ENCODE data around the gene RRBP1.
"Not testable (repeated sequence)": the region's sequence is repeated elsewhere in the genome, so short reads cannot be mapped to it uniquely, and the experiment has no call there.

Gene RRBP1

DNA sequence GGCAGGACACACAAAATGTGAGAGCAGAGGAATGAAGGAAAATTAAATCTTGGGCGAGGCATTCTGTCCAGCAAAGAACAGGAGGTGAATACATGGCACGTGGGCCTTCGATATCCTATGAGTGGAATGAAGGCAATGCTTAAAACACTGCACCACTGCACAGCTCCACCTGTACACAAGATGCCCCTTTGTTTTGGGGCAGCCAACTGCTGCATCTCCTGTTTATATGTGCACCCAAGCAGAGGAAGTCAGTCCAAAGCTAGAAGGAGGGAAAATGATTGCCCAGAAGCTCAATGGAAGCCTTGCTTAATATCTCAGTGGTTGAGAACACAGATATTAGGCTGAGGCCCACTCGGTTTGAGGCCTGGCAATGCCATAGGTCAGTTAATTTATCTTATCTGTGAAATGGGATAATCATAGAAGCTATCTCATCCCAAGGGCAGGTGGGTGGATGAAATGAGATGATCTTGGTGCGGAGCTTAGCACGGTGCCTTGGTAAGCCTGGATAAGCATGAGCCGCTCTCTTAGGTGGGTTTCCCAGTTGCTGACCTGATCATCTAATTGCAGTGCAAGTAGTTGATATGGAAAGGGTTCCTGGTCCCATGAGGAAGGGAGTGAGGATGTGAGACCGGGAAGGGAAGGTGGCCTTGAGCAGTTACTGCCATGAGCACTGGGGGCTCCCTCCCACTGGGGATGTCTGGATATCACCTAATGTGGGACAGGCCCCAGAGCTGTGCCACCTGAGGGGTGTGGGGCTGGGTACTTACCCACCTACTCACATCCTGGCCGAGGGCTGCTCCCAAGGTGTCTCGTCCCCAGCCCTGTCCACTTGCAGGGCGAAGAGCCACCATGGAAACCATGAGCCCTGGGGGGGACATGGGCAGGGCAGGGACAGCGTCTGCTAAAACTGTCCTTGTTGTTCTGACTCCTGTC lies 27.6 kb upstream of the RRBP1 start:
- no peak for DNase-seq

DNA sequence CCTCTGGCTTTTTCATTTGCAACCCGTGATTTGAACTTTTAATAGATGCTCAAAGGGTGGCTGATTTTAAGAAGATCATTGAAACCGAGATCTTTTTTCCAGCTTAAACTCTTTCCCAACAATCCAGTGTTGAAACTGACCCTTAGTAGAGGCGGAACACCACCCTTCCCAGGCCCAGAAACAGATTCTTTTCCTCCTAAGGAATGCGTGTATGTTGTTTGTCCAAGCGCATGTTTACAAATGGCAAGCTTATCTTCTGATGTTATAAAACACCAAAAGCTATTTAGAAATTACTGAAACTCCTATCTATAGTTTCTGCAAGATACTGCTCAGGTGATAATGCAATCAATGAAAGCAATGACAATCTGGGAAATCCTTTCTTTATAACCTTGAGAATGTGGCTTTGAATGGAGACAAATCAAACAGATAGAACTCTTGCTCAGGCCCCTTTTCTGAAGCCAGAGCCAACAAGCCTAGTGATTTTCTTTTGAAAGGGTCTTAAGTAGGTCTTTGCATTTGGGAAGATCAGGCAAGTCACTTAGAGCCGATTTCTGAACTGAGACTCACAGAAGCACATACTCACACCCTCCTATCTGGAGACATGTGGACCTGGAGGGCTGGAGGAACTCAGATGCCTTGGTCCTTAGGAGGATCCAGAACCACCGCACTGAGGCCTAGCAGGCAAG lies 26.8 kb upstream of the RRBP1 start:
- DNase-seq: no peak

DNA sequence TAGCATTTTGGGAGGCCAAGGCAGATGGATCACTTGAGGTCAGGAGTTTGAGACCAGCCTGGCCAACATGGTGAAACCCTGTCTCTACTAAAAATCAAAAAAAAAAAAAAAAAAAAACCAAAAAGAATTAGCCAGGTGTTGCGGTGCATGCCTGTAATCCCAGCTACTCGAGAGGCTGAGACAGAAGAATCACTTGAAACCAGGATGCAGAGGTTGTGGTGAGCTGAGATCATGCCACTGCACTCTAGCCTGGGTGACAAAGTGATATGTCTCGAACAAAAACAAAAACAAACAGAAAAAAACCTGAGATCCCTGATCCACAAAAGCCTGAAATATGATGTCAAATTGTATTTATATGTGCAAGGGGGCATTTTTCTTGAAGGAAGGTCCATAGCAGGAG lies 25.9 kb upstream of the RRBP1 start:
- not testable (repeated sequence) for DNase-seq

DNA sequence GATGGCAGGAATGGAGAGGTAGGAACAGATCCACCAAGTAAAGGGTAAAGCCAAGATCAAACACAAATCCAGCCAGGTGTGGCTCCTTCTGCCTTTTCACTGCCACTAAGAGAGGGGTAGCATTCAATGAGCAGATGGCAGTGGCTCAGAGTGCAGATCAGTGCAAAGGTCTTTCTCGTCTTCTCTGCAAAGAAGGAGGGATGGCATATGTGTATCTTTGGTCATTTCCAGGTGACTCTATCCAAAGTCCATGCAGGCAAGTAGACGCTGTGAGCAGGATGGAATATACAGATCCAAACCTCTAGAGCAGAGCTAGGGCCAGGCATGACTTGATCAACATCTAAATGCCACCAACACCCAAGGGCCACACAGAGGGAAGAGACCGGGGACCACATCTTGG lies 24.6 kb upstream of the RRBP1 start:
- no peak for DNase-seq

DNA sequence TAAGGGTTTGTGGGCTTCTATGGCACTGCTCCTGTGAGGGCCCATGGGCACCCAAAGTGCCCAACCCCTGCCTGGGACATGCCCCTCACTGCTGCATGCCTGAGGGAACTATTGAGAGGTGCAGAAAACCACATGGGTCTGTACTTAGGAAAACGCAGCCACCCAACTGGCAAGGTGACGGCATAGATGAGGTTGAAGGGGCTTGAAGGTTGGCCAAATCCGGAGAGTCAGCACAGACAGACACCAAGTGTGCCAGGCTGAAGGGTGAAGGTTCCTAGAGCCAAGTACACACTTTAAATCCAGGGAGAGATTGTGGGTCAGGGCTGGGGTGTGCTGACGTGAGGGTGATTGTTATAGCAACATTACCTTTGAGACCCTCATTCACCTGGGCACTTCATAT lies 23.9 kb upstream of the RRBP1 start:
- no peak for DNase-seq

DNA sequence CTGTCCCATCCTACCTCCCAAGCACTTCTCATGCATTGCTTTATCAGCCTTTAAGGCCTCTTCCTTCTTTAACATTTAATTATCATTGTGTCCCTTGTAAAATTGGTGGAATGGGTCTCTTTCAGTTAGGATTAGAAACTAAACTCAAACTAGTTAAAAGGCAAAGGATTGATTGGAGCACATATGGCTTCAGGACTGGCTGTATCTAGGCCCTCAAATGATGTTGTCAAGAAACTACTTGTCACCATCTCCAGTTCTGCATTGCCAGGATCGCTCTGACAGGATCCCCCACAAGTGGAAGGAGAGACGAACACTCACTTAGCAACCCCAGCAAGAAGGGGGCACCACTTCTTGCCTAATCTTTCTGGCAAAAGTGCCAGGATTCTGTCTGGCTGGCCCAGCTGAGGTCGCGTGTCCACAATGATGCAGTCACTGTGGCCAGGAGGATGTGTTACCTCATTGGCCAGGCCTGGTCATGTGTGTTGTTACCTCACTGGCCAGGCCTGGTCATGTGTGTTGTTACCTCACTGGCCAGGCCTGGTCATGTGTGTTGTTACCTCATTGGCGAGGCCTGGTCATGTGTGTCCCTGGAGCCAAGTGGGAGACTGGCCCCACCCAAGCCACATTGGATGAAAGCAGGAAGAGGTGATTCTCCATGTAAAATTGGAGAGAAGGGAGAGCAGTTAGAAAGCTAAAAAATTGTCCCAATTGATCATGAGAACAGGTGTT lies 22.7 kb upstream of the RRBP1 start:
- DNase-seq: no peak

DNA sequence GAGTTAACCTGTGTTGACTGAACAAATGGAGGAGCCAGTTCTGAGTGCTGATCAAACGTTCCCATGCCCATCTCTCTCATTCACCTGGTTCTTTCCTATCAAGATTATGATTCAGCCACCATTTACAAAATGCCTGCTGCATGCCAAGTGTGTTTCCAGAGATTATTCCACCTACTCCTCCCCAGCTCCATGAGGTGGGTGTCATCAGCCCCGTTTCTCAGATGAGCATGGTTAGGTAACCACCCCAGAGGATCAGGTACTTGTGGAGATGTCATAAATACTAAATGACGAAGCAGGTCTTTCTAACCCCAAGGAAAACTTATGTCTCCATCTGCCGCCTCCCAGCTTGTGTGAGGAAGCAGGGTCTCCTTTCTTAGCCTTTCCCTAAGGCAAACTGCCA lies 19.8 kb upstream of the RRBP1 start:
- DNase-seq: no peak

DNA sequence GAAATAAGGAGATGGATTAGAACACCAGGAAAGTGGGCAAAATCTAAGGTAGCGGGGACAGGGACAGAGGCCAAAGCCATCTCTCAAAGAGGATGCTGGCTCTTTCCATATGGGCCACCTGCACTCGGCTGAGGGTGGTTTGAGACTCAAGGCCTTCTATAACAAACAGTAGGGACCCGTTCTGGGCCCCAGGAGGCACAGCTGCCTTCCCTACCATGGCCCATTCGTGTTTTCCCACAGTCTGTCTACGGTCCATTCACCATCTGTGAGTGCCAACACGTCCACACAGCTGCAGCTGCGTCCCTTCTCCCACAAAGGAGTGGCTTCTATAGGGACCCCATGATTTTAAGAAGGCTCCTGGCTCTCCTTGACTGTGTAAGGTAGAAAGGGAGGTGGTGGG lies 18.6 kb upstream of the RRBP1 start:
- DNase-seq: no peak

DNA sequence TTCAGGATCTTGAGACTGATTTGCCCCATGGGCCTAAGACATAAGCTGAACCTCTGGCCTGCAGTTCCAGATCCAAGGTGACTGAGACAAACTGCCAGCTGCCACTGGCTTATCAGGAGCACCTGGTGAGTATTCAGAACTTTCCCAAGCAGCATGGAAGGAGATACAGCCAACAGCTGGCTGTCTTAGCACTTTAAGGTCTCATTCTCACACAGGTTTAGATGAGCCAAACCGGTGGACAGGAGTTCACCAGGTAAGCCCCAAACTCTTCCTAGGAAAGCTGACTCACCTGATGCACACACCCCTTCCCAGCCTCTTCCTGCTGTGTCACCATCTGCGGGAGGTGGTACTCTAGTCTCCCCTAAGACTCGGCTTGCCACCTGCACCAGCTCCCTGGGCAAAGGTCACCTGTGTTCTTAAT lies 17.9 kb upstream of the RRBP1 start, which contains the start of gene BANF2:
Gene BANF2 (plus strand): TSS at position 36 of the 421 bp plus-strand sequence. CDS start 25,060 bp downstream, outside the sequence.
- no peak for DNase-seq

DNA sequence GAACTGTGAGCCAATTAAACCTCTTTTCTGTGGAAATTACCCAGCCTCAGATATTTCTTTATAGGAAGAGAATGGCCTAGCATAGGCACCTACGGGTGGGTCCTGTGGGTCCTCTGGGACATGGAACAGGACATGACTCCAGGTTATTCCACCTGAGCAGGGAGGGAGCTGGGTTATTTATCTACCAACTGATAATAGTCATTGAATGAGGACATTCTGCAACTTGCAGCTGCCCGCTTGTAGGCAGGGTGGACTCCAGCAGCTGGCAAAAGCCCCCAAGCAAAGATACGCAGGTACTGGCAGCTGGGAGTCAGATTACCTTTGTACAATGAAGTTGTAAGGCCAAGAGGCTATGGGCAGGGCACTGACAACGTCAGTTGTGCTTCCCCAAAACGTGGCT lies 16.3 kb upstream of the RRBP1 start:
- DNase-seq: no peak

DNA sequence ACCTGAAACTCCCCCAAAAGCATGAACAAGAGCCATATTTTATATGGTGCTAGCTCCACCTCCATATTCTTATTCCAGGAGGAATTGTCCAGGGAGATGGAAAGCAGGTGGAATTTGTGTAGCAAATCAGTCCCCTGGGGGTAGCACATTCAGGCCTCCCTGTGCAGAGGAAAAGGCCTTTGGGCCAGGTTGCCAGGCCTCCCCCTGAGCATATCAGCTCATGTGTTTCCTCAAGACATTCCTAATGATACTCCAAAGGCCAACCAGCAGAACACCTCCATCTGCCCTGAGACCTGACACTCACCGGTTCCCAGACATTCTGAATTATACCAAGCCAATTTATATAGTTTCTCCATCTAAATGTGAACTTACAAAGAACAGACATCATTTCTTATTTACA lies 15.1 kb upstream of the RRBP1 start:
- no peak for DNase-seq

DNA sequence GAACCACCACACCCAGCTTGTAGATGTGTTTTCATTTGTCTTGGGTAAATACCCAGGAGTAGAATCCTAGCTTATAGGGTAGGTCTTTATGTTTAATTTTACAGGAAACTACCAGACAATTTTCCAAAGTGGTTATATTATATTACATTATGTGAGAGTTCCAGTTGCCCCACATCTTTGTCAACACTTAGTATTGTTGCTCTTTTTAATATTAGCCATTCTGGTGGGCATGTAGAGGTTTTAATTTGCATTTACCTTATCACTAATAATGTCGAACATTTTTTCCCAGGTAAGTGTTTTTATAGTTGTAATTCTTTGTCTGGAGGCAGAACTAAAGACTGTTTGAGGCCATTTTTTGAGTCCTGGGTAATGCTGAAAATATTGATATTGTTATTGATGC lies 14.2 kb upstream of the RRBP1 start:
- DNase-seq: no peak

DNA sequence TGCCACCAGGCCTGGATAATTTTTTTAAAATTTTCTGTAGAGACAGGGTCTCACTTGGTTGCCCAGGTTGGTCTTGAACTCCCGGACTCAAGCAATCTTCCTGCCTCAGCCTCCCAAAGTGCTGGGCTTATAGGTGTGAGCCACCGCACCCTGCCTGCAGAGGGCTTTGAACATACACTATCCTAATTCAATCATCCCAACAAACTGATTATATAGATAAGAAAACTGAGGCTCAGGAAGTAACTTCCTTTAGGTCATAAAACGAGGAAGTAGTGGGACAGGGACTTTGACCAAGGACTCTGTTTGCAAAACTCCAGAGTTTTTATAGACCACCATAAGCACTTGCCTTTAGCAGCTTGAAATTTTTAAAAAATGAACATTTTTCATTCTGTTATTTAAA lies 12.7 kb upstream of the RRBP1 start:
- no peak for DNase-seq

DNA sequence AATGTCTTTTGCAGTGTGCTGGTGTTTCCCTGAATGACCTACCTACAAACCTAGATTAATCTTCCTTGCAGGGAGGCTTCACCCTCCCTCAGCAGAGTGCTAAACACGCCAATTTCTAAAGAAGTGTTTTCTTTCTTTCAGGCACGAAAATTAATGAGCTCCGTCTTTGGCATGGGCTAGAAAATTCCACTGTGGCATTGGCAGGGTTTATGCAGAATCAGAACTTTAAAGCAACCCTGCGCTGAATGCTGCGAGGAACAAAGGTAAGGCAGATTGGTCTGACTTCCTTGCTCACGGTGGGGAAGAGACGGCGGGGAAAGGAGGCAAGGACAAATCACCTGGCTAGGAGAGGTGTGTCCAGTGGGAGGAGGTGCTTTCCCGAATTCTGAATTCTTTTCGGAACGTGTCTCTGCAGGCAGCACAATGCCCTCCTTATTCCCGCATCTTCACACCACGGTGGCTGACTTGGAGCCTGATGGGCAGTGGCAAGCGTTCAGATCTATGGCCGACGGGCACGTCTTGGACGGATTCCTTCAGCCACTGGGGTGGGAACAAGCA lies 11.5 kb upstream of the RRBP1 start:
- DNase-seq: no peak

DNA sequence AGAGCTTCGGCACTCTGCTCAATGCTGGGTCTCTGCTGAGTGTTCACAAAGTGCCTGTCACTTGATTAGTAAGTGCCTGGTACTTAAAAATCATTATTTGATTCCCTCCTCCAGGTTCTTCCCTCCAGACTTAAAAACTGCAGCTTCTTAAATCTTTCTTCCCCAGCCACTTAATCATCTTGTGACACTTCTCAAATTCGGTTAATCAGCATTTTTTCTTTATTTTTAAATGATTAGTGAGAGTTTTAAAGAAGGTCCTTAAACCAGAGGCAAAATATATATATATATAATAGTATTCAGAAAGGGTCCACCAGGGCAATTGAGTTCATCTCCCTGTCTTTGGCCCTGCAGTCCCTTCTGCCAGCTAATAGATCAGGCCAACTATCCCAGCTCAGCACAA lies 9.7 kb upstream of the RRBP1 start:
- no peak for DNase-seq

DNA sequence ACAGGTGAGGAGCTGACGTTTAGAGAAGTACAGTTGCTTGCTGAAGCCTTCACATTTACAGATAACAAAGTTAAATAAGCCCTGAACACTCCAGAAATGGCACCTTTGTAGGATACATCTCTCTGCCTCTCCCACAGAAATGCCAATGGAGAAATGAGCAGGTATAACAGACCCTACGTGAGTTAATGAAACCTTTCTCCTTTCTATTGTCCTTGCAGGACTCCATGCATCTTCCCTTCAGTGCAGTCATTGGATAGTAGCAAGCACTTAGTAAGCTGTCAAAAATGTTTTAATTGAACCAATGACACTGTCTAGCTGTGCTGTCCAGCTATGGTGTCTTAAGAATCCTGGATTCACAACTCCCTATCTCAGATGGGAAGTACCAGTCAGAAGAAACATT lies 8.1 kb upstream of the RRBP1 start:
- no peak for DNase-seq

DNA sequence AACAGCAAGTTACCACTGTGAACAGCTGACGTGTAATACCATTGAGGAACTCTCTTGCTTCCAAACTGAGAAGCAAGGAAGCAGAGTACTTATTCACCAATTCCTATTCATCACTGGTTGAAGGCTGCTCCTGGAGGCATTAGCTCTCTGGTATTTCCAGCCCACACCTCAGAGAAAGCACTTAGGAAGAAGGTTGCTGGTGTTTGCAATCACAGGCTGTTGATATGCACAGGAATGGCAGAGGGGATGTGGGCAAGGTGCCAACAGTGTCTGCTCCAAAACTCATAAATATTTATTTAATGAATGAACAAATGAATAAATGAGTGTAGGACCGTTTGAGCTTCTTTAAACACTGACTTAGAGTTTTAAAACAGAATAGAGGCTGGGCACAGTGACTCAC lies 6.9 kb upstream of the RRBP1 start:
- no peak for DNase-seq

DNA sequence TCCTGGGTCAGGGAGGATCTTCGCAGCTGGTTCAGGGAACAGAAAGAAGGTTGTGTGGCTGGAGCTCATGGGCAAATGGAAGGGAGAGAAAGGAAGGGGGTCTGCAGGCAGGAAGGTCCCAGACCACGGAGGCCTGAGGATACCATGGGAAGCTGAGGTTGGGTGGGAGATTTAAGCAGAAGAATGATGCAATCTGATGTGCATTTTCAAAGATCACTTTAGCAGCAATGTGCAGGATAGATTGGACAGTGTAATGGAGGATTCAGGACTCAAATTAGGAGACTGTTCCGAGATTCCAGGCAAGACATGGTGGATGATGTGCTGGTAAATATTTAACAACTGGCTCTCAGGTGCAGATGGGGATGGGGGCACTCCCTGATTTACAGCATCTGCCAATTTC lies 5.8 kb upstream of the RRBP1 start:
- no peak for DNase-seq

DNA sequence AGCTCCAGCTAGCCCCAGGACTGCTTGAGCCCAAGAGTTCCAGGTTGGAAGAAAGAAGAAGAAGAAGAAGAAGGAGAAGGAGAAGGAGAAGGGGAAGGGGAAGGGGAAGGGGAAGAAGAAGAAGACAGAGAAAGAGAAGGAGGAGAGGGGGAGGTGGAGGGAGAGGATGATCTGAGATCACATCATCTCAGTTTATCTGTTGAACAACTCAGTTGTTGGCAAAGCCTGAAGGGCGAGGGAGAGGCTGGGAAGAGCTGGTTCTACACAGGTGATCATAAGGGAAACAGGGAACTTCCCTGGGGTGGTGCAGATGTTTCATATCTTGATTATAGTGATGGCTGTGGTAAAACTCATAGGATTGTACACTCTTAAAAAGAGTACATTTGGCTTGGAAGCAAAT lies 3.1 kb upstream of the RRBP1 start:
- DNase-seq: no peak

DNA sequence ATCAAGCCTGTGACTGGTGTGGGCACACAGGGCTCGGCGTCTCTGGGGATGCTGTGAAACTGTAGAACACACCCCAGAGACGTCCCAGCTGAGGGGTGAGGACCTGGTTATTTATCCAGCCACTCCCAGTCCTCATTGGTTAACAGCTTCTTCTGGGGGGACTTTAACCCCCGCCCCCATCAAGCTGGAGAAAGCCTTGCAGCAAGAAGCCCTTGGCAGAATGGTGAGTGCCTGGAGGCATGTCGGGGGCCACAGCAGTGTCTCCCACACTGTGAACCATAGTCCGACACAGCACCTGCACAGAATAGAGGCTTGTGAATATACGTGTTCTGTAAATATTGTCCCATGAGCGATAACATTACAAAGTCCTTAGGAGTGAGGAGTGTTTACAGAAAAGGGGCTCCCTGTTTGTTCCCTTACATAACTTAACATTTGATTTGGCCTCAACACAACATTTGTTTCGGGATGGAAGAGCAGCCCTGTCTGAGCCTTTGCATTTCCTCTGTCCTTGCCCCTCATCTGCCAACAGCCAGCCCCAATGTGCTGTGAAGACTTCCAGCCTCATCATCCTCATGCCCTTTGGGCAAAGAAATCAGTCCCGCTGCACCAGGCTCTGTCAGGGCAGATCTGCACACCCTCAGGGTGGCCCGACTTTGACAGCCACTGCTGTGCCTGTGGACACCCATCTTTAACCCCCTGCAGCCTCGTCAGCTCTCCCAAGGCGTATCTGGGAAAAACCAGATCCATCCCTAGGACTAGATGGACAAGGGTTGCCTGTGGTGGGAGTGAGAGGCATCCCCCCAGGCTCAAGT lies 2.2 kb upstream of the RRBP1 start:
- DNase-seq: no peak

DNA sequence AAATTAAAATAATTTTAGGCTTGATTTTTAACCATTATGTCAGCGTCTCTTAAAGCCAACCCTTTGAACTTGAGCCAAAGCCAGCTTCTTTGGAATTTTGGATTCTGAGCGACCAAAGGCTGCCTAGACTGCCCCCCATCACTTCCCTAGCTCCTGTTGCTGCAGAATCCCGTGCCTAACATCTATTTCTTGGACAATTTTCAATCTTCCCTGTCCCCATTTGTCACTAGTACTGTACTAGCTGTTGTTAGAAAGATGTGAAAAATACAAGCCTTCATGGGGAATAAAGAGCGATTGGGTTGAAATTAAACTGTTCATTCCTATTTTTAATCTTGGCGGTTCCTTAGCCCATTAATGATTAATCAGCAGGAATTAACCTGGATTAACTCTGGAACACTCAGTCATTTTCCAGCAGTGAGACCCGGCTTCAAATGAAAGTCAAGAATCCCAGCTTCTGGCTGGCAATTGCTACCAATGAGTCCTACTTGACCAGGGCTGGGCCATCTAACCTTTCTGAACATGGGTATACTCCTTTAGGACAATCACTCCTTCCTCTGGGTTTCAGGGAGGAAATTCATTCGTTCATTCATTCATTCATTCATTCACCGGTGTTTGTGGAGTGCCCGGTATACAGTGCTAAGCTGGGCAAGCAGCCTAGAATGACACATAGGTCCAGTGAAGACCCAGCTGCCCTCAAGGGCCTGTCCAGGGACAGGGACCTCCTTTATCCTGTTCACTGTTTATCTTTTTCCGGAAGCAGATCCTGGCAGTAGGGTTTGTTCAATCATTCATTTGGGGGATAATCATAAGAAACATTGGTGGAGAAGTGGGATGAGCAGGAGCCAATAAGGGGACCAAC lies 1.4 kb upstream of the RRBP1 start:
- no peak for DNase-seq

DNA sequence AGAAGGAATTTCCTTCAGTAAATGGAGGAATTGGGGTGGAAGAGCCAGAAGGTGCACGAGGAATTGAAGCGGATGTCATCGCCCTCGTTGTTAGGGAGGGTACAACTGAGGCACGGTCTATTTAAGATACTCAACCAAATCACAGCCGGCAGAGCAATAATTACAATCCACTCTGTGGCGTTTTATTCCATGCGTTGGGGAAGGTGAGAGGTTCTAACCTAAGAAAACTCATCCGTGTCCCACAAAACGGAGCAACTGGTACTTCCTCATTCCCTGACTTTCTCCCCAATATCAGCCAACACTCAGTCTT lies 802 bp upstream of the RRBP1 start:
- no peak for DNase-seq
